NCI-H187 treated with DMSO at 0.1 percent for 48 hours (cell line): ENCODE measurements around the gene SUPT7L.

Source experiments
- DNase-seq: peaks from one replicate; lab custom pipeline; 2025; lab: John Stamatoyannopoulos, UW

Gene SUPT7L

GRCh38 chr2:27663285-27664153 is at the start of gene SUPT7L, which contains the start of gene SLC4A1AP:
TSS of gene SUPT7L (minus strand) at chr2:27663614. CDS start at chr2:27662192, 1,422 bp downstream.
TSS of gene SLC4A1AP (plus strand) at chr2:27663889. CDS start at chr2:27663915, 26 bp downstream.
- DNase-seq = peak; percentile 55

GRCh38 chr2:27713201-27713600 is 49.8 kb upstream of the SUPT7L start:
- DNase-seq = no peak

- DNase-seq = no peak
Observed at GRCh38 chr2:27712522-27712921, 49.1 kb upstream of the SUPT7L start.

GRCh38 chr2:27711804-27712203 is 48.4 kb upstream of the SUPT7L start:
- DNase-seq = no peak

GRCh38 chr2:27710640-27711430 is 47.4 kb upstream of the SUPT7L start:
- DNase-seq = no peak

GRCh38 chr2:27709960-27710575 is 46.7 kb upstream of the SUPT7L start:
- no peak for DNase-seq

- DNase-seq = no peak
Observed at GRCh38 chr2:27709326-27709725, 45.9 kb upstream of the SUPT7L start.

- DNase-seq = no peak
Observed at GRCh38 chr2:27708666-27709065, 45.3 kb upstream of the SUPT7L start.

GRCh38 chr2:27708257-27708654 is 44.8 kb upstream of the SUPT7L start:
- no peak for DNase-seq

GRCh38 chr2:27707462-27708256 is 44.2 kb upstream of the SUPT7L start:
- DNase-seq = no peak

GRCh38 chr2:27705851-27706622 is 42.6 kb upstream of the SUPT7L start:
- no peak for DNase-seq

- DNase-seq = no peak
Observed at GRCh38 chr2:27704342-27704876, 41.0 kb upstream of the SUPT7L start.

- peak; percentile 43 for DNase-seq
Observed at GRCh38 chr2:27703638-27704341, 40.4 kb upstream of the SUPT7L start.

GRCh38 chr2:27702302-27702701 is 38.9 kb upstream of the SUPT7L start:
- DNase-seq = no peak

GRCh38 chr2:27701676-27702075 is 38.3 kb upstream of the SUPT7L start:
- no peak for DNase-seq

- DNase-seq = no peak
Observed at GRCh38 chr2:27697660-27698059, 34.2 kb upstream of the SUPT7L start.

- no peak for DNase-seq
Observed at GRCh38 chr2:27690052-27690451, 26.6 kb upstream of the SUPT7L start.

- DNase-seq = no peak
Observed at GRCh38 chr2:27689424-27689823, 26.0 kb upstream of the SUPT7L start.

GRCh38 chr2:27687232-27687631 is 23.8 kb upstream of the SUPT7L start:
- DNase-seq = no peak

- no peak for DNase-seq
Observed at GRCh38 chr2:27685577-27685976, 22.2 kb upstream of the SUPT7L start.
